DMS53 treated with DMSO at 0.1 percent for 48 hours (cell line): ENCODE data around the gene DEDD2.
"Not testable (repeated sequence)": the region's sequence is repeated elsewhere in the genome, so short reads cannot be mapped to it uniquely, and the experiment has no call there.

Experiments used
- DNase-seq: peaks from one replicate; lab custom pipeline; 2025; ENCODE audit not compliant: unreplicated experiment; lab: John Stamatoyannopoulos, UW

The DEDD2 gene, protein sequence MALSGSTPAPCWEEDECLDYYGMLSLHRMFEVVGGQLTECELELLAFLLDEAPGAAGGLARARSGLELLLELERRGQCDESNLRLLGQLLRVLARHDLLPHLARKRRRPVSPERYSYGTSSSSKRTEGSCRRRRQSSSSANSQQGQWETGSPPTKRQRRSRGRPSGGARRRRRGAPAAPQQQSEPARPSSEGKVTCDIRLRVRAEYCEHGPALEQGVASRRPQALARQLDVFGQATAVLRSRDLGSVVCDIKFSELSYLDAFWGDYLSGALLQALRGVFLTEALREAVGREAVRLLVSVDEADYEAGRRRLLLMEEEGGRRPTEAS

GRCh38 chr19:42217520-42218437, at the start of gene DEDD2:
DEDD2 (minus strand) TSS chr19:42217677; CDS start chr19:42217007, 670 bp downstream.
- DNase-seq, result peak; percentile 96

DNA sequence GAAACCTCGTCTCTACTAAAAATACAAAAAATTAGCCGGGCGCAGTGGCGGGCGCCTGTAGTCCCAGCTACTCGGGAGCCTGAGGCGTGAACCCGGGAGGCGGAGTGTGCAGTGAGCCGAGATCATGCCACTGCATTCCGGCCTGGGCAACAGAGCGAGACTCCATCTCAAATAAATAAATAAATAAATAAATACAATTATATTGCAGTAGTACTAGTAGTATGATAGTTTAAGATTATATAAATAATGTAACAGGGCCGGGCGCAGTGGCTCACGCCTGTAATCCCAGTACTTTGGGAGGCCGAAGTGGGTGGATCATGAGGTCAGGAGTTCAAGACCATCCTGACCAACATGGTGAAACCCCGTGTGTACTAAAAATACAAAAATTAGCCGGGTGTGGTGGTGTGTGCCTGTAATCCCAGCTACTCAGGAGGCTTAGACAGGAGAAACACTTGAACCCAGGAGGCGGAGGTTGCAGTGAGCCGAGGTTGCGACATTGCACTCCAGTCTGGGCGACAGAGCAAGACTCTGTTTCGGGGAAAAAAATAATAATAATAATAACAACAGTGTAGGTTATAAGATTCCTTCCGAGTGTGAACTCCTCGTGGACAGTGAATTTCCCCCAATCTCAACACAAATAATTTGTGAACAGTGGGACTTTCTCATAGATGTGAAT, 49.6 kb upstream of the DEDD2 start:
- not testable (repeated sequence) for DNase-seq

- DNase-seq, result not testable (repeated sequence)
These were observed 48.6 kb upstream of the DEDD2 start for GRCh38 chr19:42266105-42266504.

DNA sequence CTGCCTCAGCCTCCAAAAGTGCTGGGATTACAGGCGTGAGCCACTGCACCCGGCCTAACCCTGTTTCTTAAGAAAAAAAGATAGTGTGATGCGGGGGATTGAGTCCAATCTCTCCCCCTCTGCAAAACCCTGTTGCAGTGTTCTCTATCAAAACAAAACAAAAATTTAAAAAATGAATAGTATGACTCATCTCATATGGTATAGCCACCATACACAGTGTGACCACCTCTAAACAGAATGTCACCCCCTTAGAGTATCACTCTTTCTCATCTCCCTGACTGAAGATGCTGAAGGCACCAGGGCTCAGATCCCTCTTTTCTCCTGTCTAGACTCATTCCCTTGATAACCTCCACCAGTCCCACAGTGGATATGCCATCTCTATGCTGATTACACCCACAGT, 44.3 kb upstream of the DEDD2 start:
- no peak for DNase-seq

DNA sequence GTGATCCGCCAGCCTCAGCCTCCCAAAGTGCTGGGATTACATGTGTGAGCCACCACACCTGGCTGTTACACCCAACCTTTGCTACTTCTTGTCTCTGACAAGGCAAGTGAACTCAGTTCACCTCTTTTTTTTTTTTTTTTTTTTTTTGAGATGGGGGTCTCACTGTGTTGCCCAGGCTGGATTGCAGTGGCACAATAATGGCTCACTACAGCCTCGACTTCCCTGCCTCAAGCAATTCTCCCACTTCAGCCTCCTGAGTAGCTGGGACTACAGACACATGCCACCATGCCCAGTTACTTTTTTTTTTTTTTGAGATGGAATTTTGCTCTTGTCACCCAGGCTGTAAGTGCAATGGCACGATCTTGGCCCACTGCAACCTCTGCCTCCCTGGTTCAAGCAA, 40.4 kb upstream of the DEDD2 start:
- not testable (repeated sequence) for DNase-seq

- peak; percentile 42 for DNase-seq
These were observed 38.6 kb upstream of the DEDD2 start for GRCh38 chr19:42255766-42256745.

DNA sequence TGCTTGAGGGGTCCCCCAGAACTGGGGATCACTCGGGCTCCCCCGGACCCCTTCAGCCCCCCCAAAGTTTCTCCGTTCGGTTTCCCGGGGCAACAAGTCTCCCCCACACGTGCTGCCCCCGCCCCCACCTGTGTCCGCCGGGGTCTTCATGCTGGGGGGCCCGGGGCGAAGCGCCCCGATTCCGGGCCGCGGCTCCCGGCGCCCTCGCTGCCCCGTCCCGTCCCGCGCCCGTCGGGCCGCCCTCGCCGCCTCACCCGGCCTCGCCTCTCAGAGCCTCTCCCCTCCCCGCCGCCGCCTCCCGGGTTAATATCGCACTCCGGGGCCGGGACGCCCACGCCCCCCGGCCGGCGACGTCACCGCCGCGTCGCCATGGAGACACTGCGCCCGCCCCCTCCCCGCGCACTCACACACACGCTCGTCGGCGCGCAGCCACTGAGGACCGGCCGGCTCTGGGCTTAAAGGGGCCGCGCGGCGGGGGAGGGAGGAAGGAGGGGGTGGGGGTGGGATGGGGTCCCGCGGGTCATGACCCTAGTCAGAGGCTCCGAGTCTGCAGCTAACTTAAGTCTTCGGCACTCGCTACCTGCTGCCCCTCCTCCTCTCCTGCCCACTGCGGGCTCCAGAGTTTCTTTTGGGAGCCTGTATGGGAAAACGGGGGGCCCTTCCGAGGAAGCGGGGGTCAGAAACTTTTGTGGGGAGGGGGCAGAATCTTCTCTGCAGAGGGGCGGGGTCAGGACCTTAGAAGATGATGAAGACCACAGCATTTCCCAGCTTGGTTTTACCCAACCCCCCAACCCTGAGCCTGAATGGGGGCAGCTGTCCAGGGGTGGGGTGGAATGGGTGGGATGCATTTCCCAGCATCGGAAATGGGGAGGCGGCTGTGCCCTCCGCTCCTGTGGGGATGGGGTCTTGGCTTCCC, 37.6 kb upstream of the DEDD2 start, which contains the start of gene ERF:
TSS of gene ERF (minus strand) at position 279 of the 916 bp plus-strand sequence. CDS start at position 150, 129 bp downstream.
- DNase-seq, result peak; percentile 68

DNA sequence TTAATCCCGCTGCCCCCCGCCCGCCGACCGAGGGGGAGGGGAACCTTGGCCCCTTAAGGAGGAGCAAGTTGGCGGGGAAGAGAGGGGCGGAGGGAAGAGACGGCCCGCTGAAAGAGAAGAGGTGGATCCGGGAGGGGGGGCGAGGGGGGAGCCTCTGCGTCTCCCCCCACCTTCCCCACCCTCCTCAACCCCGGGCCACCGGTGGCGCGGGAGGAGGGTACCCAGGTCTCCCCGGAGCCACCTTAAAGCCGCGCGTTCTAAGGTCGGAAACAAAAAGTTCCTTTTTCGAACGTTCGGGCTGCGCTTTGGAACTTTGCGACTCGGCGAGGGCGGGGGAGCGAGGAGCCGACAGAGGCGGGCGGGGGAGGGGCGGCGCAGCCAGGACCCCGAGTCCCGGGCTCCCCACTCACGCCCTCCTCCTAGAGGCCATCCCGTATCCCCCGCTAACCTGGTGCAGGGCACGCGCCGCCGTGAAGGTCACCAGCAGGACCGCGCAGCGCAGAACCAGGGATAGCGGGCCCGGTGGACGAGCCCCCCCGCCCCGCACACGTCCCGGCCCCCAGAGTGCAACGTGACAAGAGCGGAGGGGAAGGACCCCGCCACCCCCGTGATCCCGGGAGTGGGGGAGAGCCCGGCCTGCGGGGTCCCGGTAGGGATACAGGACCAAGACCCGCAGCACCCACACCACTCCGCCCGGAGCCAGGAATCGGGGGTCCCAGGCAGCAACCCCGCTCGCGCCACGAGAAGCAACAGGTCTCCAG, 36.8 kb upstream of the DEDD2 start:
- DNase-seq, result peak; percentile 28

- DNase-seq, result peak; percentile 7
These were observed 36.0 kb upstream of the DEDD2 start for GRCh38 chr19:42253245-42254088.

DNA sequence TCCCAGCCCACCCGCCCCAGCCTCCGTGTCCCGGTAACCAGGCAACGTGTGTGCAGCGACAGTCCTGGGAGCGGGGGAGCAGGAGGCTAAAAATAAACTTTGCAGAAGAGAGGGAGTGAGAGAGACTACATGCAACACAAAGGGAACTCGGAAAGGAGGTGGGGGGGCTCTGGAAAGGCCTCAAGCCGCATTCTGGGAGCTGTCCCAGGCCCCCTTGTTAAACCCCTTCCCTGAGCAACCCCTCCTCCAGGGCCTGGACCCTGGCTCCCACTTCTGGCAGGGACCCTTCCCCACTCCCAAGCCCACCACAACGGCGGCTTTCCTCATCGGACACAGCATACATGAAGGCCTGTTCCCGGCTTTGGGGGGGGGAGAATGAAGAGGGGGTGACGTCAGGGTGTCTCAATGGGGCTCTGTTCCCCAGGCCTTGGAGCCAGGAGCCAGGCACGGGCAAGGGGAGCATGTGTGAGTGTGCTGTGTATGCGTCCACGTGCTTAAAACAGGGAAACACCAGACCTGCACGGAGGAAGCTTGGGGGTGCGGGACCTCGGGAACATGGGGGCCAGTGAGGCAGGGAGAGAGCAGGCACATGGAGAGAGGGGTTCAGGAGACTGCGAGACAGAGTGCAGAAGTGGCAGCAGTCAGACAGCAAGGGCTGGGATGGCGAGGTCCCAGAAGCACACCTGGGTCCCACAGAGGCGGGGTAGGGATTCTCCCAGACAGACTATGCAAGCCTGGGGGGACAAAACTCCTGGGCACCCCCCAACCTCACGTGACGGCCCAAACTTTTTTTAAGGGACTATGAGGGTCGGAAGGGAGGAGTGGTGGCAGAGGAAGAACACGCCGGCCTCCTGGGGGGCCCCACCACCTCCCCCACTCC, 35.1 kb upstream of the DEDD2 start:
- DNase-seq, result no peak

GRCh38 chr19:42251572-42252358, 34.3 kb upstream of the DEDD2 start:
- no peak for DNase-seq

DNA sequence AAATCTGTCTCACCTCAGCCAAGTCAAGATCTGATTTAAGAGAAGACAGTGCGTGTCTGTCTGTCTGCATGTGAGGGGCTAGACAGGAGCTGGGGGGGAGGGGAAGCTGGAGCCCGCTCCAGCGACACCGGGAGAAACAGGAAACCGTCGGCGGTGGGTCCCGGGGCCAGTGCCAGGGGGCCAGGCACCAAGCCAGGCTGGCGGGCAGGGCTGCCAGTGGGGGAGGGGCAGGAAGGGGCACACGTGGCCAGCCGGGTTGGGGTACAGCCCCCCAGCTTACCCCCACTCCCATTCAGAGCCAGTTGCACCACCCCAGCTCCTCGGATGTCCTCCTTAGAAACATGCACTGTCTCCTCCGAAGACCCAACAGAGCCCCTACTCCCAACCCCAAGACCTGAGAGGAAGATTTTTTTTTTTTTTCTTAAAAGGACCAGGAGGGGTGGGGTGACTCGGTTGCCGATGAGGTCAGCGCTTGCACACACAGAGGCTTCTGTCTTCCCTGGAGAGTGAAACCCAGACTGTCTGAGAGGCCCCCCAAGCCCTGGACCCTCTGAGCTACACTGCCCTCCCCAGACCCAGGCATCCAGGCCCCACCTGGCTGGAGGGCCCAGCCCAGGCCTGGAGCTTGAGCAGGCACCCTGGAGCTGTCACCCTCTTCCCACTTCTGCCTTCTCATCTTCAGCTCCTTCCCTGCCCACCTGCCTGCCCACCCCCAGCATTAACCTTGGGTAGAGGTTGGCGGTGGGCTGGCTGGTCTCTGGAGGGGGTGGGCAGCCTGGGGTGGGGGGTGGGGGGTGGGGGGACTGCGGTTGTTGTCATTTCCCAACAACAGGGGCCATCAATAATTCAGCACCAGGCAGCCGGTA, 33.4 kb upstream of the DEDD2 start:
- DNase-seq, result no peak

DNA sequence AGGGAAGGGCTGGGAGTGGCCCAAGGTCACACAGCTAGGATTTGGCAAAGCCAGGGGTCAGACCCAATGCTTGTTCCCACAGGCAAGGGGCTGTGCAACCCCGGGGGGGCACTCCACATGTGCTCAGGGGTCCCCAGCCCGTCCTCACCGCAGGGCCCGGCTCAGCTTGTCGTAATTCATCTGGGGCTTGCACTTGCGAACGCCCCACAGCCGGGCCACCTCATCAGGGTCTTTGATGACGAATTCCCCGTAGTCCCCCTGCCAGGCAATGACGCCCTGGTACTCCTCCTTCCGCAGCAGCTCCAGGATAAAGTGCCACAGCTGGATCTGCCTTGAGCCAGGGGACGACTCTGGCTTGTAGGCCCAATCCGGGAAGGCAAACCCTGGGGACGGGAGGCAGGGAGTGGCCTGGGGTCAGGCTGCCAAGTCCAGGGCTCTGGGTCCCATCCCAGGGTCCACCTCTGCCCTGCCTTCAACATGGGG, 32.7 kb upstream of the DEDD2 start:
- no peak for DNase-seq

GRCh38 chr19:42249769-42250168, 32.3 kb upstream of the DEDD2 start:
- DNase-seq, result no peak
